T-helper 1 cell treated with Interleukin-12 subunit alpha and Interleukin-12 subunit beta and Interleukin-4 antibody, amounts not matched to agents 30 ng/mL and 1 ng/mL, for 36 hours (primary cell): Measurements from ENCODE around the gene C7orf57. TPM values are rescaled to one million over a fixed set of nuclear protein-coding genes. Genes with fewer than 3 reads are reported as not detected.

Experiments
- intact Hi-C: fragments of 100-400 bp; cut with micrococcal nuclease; formaldehyde crosslinking; loops from one replicate; pipeline ENCODE4 v1.15.1; 2024
- total RNA-seq: library from RNA; stranded (reverse); gene quantifications from 2 replicates; pipeline ENCODE4 v1.2.3, GENCODE V29; 2022

Gene C7orf57
- total RNA-seq, 1 donor from 2014 or later, result 0.10 TPM

GRCh38 chr7:48107926-48108472, 72.7 kb downstream of the C7orf57 start:
- intact Hi-C loops, result no loop called here

- intact Hi-C loops, result no loop called here
Observed at GRCh38 chr7:48108959-48109847, 73.9 kb downstream of the C7orf57 start.

DNA sequence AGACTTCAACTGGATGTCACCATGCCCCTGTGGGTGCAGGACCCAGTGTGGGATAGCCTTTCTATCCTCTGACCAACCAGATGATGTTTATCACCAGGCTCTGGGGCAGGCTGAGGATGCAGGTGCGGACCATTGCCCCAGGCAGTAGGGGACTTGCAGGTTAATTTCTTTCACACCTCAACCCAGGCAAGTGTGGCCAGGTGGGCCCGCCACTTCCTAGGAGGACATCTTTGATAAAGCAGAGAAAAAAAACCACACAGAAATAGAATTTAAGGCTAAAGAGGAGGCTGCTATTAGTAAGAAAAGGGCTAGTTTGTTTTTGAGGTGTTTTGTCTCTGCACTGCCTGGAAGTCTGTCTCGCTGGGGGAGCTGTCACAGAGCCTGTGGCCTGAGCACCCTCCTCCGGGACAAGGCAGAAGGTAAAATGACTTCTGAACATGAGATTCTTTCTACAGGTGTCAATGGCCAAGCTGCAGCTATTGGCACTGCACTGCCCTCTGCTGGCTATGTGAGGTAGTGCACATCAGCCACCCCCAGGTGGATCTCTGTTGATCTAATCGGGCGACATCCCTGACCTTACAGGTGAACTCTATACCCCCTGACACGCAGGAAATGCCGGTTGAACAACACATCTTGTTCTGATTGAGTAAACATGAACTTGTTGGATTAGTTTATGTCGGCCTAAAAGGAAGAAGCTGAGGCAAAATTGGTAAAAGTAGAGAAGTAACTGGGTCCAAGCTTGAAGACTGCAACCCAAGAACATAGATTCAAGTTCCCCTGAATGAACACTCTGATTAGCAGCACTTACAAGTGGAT, 74.7 kb downstream of the C7orf57 start:
- intact Hi-C loops, result loop anchor here (1.0 kb wide), 9 partner anchors 8 to 165 kb away; partner anchors contain the start of genes C7orf57, HUS1 and UPP1

DNA sequence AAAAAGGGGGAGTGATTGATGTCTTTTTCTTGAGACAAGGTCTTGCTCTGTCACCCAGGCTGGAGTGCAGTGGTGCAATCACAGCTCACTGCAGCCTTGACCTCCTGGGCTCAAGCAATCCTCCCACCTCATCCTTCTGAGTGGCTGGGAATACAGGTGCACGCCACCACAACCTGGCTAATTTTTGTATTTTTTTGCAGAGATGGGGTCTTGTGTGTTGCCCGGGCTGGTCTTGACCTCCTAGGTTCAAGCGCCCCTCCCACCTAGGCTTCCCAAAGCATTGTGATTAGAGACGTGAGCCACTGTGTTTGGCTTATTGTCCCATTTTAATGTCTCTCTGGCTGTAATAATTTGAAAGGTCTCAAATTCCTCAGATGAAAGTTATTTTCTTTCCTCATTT, 75.5 kb downstream of the C7orf57 start:
- intact Hi-C loops, result loop anchor here (1.0 kb wide), 9 partner anchors 9 to 166 kb away; partner anchors contain the start of genes C7orf57, HUS1 and UPP1

Other genes with a start within 250 kb of the C7orf57 start
- 0.07 and 0.12 TPM in 2 replicates for gene PKD1L1, start 87.1 kb upstream of the C7orf57 start, total RNA-seq
- gene HUS1, start 55.9 kb upstream of the C7orf57 start, total RNA-seq, result 35.9 and 38.8 TPM in 2 replicates
- gene SUN3, start 6.4 kb upstream of the C7orf57 start, total RNA-seq, result not detected in 2 replicates
- 79.4 and 79.6 TPM in 2 replicates for gene UPP1, start 53.7 kb downstream of the C7orf57 start, total RNA-seq
- 0.05 and 0.29 TPM in 2 replicates for gene ABCA13, start 135.9 kb downstream of the C7orf57 start, total RNA-seq